Measurements from ENCODE around the gene BSPRY.

GRCh38 chr9:113311961-113312360, 37.4 kb upstream of the BSPRY start:
- TF ChIP-seq CTCF (tag by site-specific recombination; IDR thresholded peaks at IDR 0.05) (no peak), ZNF76 (tag by site-specific recombination; IDR thresholded peaks at IDR 0.05; ENCODE audit: borderline replicate concordance, low read depth) (no peak), ZNF174 (tag by site-specific recombination; IDR thresholded peaks at IDR 0.05) (no peak), ZEB2 (tag by site-specific recombination; IDR thresholded peaks at IDR 0.05) (no peak), ZNF133 (tag by site-specific recombination; IDR thresholded peaks at IDR 0.05) (no peak), ATF2 (tag by site-specific recombination; IDR thresholded peaks at IDR 0.05; ENCODE audit: low read depth) (no peak), ZNF843 (tag by site-specific recombination; IDR thresholded peaks at IDR 0.05) (no peak), ELK4 (IDR thresholded peaks at IDR 0.05; ENCODE audit: borderline replicate concordance, low read depth, low read length) (no peak), ZNF114 (tag by site-specific recombination; IDR thresholded peaks at IDR 0.05) (no peak), ZNF398 (tag by site-specific recombination; IDR thresholded peaks at IDR 0.05) (no peak)
